ENCODE measurements around the gene KRTAP1-3. TPM values are rescaled to one million over a fixed set of nuclear protein-coding genes. Genes with fewer than 3 reads are reported as not detected.

Gene KRTAP1-3
- total RNA-seq, 1 donor from 2014 or later = not detected

DNA sequence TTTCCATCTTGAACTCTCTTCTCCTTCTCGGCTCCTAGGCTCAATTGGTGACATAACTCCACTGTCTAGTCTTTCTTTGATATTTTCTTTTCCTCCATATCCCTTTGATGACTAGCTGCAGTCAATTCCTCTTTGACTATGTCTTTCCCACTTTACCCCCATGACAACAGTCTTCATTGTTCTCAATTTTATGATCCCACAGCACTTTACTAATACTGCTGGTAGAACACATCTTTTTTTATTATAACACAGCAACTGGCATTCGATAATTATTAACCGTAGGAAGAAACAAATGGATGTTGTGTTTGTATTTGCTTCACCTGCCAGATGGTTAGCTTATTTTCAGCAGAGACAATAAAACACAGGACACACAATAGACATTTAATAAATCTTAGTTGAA lies 42.0 kb downstream of the KRTAP1-3 start:
- Mint-ChIP-seq H3K27ac (ENCODE audit: unreplicated experiment) (no peak overlapping the region), H3K9me3 (ENCODE audit: low read depth) (no peaks in the 10 kb centered on the region), H3K4me1 (ENCODE audit: low read depth) (no peaks in the 10 kb centered on the region), H3K4me3 (ENCODE audit: unreplicated experiment) (no peak overlapping the region), H3K27me3 (ENCODE audit: low read depth) (peaks cover 6% of the 10 kb centered on the region), H3K36me3 (ENCODE audit: low read depth) (peaks cover 1% of the 10 kb centered on the region)
- TF ChIP-seq, protein P1, sequence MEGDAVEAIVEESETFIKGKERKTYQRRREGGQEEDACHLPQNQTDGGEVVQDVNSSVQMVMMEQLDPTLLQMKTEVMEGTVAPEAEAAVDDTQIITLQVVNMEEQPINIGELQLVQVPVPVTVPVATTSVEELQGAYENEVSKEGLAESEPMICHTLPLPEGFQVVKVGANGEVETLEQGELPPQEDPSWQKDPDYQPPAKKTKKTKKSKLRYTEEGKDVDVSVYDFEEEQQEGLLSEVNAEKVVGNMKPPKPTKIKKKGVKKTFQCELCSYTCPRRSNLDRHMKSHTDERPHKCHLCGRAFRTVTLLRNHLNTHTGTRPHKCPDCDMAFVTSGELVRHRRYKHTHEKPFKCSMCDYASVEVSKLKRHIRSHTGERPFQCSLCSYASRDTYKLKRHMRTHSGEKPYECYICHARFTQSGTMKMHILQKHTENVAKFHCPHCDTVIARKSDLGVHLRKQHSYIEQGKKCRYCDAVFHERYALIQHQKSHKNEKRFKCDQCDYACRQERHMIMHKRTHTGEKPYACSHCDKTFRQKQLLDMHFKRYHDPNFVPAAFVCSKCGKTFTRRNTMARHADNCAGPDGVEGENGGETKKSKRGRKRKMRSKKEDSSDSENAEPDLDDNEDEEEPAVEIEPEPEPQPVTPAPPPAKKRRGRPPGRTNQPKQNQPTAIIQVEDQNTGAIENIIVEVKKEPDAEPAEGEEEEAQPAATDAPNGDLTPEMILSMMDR (IDR thresholded peaks at IDR 0.05) = no peak
- DNase-seq (ENCODE audit: low spot score) = no peak

DNA sequence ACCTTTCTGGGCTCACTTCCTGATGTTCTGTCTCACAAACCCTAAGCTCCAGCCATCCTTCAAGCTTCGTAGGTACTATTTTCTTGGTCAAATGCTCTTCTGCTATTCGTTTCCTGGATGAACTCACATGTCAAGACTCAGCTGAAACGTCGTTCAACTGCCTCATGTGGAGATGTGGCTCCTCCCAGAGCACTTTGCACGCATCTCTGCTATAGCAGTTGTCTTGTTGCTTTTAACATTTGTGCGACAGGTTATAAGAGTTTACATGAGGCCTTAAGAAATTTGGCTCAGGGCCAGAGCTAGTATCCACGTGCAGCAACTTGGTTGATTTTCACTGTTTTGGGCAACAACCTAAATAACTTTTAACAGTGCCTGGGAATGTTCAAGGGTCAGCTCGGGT lies 47.8 kb downstream of the KRTAP1-3 start:
- DNase-seq (ENCODE audit: low spot score) = no peak
- Mint-ChIP-seq H3K9me3 (ENCODE audit: low read depth) (no peaks in the 10 kb centered on the region), H3K27ac (ENCODE audit: unreplicated experiment) (no peak overlapping the region), H3K4me3 (ENCODE audit: unreplicated experiment) (no peak overlapping the region), H3K4me1 (ENCODE audit: low read depth) (no peaks in the 10 kb centered on the region), H3K36me3 (ENCODE audit: low read depth) (no peaks in the 10 kb centered on the region), H3K27me3 (ENCODE audit: low read depth) (peaks cover 4% of the 10 kb centered on the region)
- TF ChIP-seq, protein P1 (IDR thresholded peaks at IDR 0.05) = no peak

DNA sequence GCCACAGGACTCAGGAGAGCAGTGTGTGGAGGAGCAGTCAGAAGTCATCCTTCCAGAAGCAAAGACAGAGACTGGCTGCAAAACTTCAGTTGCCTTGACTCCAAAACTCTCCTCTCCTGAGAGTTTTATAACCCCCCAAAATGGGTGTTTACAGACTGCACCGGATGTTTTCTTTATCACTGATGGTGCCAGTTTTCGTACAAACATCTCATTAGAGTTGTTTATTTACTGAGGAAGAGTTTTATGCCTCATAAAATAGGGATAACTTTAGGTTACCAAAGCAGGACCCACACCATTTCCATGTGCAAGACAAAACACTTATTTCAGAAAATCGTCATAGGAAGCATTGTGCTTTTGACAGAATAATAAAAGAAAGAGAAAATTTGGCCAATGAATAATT lies 50.4 kb downstream of the KRTAP1-3 start, which contains the start of gene KRT40:
TSS of gene KRT40 (minus strand) at position 101 of the 400 bp plus-strand sequence. CDS start at position 48, 53 bp downstream.
- H3K27me3 Mint-ChIP-seq (ENCODE audit: low read depth) = peaks cover 4% of the 10 kb centered on the region
- H3K27ac Mint-ChIP-seq (ENCODE audit: unreplicated experiment) = no peak within 1 kb of the TSS
- peaks cover 12% of the 10 kb centered on the region for H3K4me1 Mint-ChIP-seq (ENCODE audit: low read depth)
- no peak within 1 kb of the TSS for H3K4me3 Mint-ChIP-seq (ENCODE audit: unreplicated experiment)
- H3K36me3 Mint-ChIP-seq (ENCODE audit: low read depth) = no peaks in the 10 kb centered on the region
- TF ChIP-seq, protein P1 (IDR thresholded peaks at IDR 0.05) = no peak
- no peak for DNase-seq (ENCODE audit: low spot score)
- no peaks in the 10 kb centered on the region for H3K9me3 Mint-ChIP-seq (ENCODE audit: low read depth)

Other genes starting within 250 kb of the KRTAP1-3 start
- gene KRT28, start 234.9 kb downstream of the KRTAP1-3 start, total RNA-seq = not detected in 3 replicates
- gene KRT10, start 212.3 kb downstream of the KRTAP1-3 start, total RNA-seq = 52.9 to 80.2 TPM (median 55.0 TPM) in 3 replicates
- not detected in 3 replicates for gene KRT12, start 167.7 kb downstream of the KRTAP1-3 start, total RNA-seq
- not detected in 3 replicates for gene KRT20, start 149.6 kb downstream of the KRTAP1-3 start, total RNA-seq
- gene KRT23, start 97.2 kb downstream of the KRTAP1-3 start, total RNA-seq = not detected in 3 replicates
- not detected in 3 replicates for gene KRT39, start 67.9 kb downstream of the KRTAP1-3 start, total RNA-seq
- not detected in 3 replicates for gene KRT40, start 50.5 kb downstream of the KRTAP1-3 start, total RNA-seq
- not detected in 3 replicates for gene KRTAP3-3, start 40.7 kb downstream of the KRTAP1-3 start, total RNA-seq
- gene KRTAP3-2, start 35.0 kb downstream of the KRTAP1-3 start, total RNA-seq = not detected in 3 replicates
- gene KRTAP3-1, start 25.7 kb downstream of the KRTAP1-3 start, total RNA-seq = not detected in 3 replicates
- not detected in 3 replicates for gene KRTAP1-5, start 7.7 kb downstream of the KRTAP1-3 start, total RNA-seq
- not detected in 3 replicates for gene KRTAP1-4, start 4.7 kb downstream of the KRTAP1-3 start, total RNA-seq
- not detected in 3 replicates for gene KRTAP1-1, start 6.6 kb upstream of the KRTAP1-3 start, total RNA-seq
- not detected in 3 replicates for gene KRTAP2-1, start 12.4 kb upstream of the KRTAP1-3 start, total RNA-seq
- not detected in 3 replicates for gene KRTAP2-2, start 20.4 kb upstream of the KRTAP1-3 start, total RNA-seq
- not detected in 3 replicates for gene KRTAP2-3, start 25.2 kb upstream of the KRTAP1-3 start, total RNA-seq
- gene KRTAP2-4, start 31.0 kb upstream of the KRTAP1-3 start, total RNA-seq = not detected in 3 replicates
- gene KRTAP4-7, start 49.3 kb upstream of the KRTAP1-3 start, total RNA-seq = not detected in 3 replicates
- gene KRTAP4-8, start 63.3 kb upstream of the KRTAP1-3 start, total RNA-seq = not detected in 3 replicates
- gene KRTAP4-16, start 67.3 kb upstream of the KRTAP1-3 start, total RNA-seq = not detected in 3 replicates
- not detected in 3 replicates for gene KRTAP4-9, start 70.5 kb upstream of the KRTAP1-3 start, total RNA-seq
- not detected in 3 replicates for gene KRTAP4-11, start 83.5 kb upstream of the KRTAP1-3 start, total RNA-seq
- not detected in 3 replicates for gene KRTAP4-12, start 89.3 kb upstream of the KRTAP1-3 start, total RNA-seq
- gene KRTAP4-6, start 105.7 kb upstream of the KRTAP1-3 start, total RNA-seq = not detected in 3 replicates
- gene KRTAP4-5, start 115.0 kb upstream of the KRTAP1-3 start, total RNA-seq = not detected in 3 replicates
- not detected in 3 replicates for gene KRTAP4-4, start 125.9 kb upstream of the KRTAP1-3 start, total RNA-seq
- not detected in 3 replicates for gene KRTAP4-3, start 133.3 kb upstream of the KRTAP1-3 start, total RNA-seq
- gene KRTAP4-2, start 143.3 kb upstream of the KRTAP1-3 start, total RNA-seq = not detected in 3 replicates
- not detected in 3 replicates for gene KRTAP4-1, start 150.0 kb upstream of the KRTAP1-3 start, total RNA-seq
- gene KRTAP9-1, start 155.0 kb upstream of the KRTAP1-3 start, total RNA-seq = not detected in 3 replicates
- not detected in 3 replicates for gene KRTAP9-2, start 191.8 kb upstream of the KRTAP1-3 start, total RNA-seq
- not detected in 3 replicates for gene KRTAP9-3, start 197.6 kb upstream of the KRTAP1-3 start, total RNA-seq
- not detected in 3 replicates for gene KRTAP9-8, start 203.1 kb upstream of the KRTAP1-3 start, total RNA-seq
- gene KRTAP9-4, start 214.8 kb upstream of the KRTAP1-3 start, total RNA-seq = not detected in 3 replicates
- gene KRTAP9-9, start 220.5 kb upstream of the KRTAP1-3 start, total RNA-seq = not detected in 3 replicates
- not detected in 3 replicates for gene KRTAP9-6, start 230.5 kb upstream of the KRTAP1-3 start, total RNA-seq
- not detected in 3 replicates for gene KRTAP9-7, start 240.8 kb upstream of the KRTAP1-3 start, total RNA-seq

Data from chondrocyte (in vitro differentiated cells).